HEK293T (cell line): Measurements from ENCODE around the gene PXN.
"Not testable (repeated sequence)": the region's sequence is repeated elsewhere in the genome, so short reads cannot be mapped to it uniquely, and the experiment has no call there.

ENCODE experiments used
- CTCF ChIA-PET: fragments of 350-600 bp; formaldehyde crosslinking; extraction: SDS; loops from one replicate; lab custom pipeline; 2021; ENCODE audit warnings: antibody characterized with exemption, inconsistent platforms; lab: Yijun Ruan, JAX
- POLR2A ChIA-PET: fragments of 350-600 bp; formaldehyde crosslinking; extraction: SDS; loops from one replicate; lab custom pipeline; 2020; ENCODE audit warnings: antibody characterized with exemption, inconsistent platforms; lab: Yijun Ruan, JAX
- DNase-seq: peaks from one replicate; pipeline ENCODE4 v3.0.0; 2012; ENCODE audit warnings: mixed read lengths; ENCODE audit errors: extremely low spot score
- ARNT ChIP-seq: fragments of 450-650 bp; IDR thresholded peaks from 2 replicates; pipeline ENCODE4 v1.6.1; 2017; ENCODE audit warnings: mild to moderate bottlenecking
- BHLHE40 ChIP-seq: fragments of 450-650 bp; IDR thresholded peaks from 2 replicates; pipeline ENCODE4 v1.6.1; 2016; ENCODE audit warnings: mild to moderate bottlenecking, moderate library complexity, borderline replicate concordance
- CTBP1 ChIP-seq: fragments of 450-650 bp; IDR thresholded peaks from 2 replicates; pipeline ENCODE4 v1.6.1; 2016; ENCODE audit warnings: borderline replicate concordance
- ELF4 ChIP-seq: fragments of 450-650 bp; IDR thresholded peaks from 2 replicates; pipeline ENCODE4 v1.6.1; 2017; ENCODE audit warnings: antibody characterized with exemption
- FOXA1 ChIP-seq: fragments of 450-650 bp; IDR thresholded peaks from 2 replicates; pipeline ENCODE4 v1.6.1; 2016; ENCODE audit warnings: mild to moderate bottlenecking
- FOXK2 ChIP-seq: fragments of 450-650 bp; IDR thresholded peaks from 2 replicates; pipeline ENCODE4 v1.6.1; 2016; ENCODE audit warnings: mild to moderate bottlenecking
- FOXM1 ChIP-seq: fragments of 450-650 bp; IDR thresholded peaks from 2 replicates; pipeline ENCODE4 v1.6.1; 2017; ENCODE audit warnings: mild to moderate bottlenecking, borderline replicate concordance
- HDGF ChIP-seq: fragments of 450-650 bp; IDR thresholded peaks from 2 replicates; pipeline ENCODE4 v1.6.1; 2017; ENCODE audit warnings: antibody characterized with exemption, borderline replicate concordance
- L3MBTL2 ChIP-seq: fragments of 450-650 bp; conservative IDR thresholded peaks from 2 replicates; pipeline ENCODE4 v1.6.1; 2016; ENCODE audit warnings: mild to moderate bottlenecking
- LEF1 ChIP-seq: fragments of 450-650 bp; IDR thresholded peaks from 2 replicates; pipeline ENCODE4 v1.6.1; 2017; ENCODE audit warnings: mild to moderate bottlenecking, borderline replicate concordance
- NFRKB ChIP-seq: fragments of 450-650 bp; IDR thresholded peaks from 2 replicates; pipeline ENCODE4 v1.6.1; 2016; ENCODE audit warnings: mild to moderate bottlenecking, moderate library complexity
- SP1 ChIP-seq: fragments of 450-650 bp; IDR thresholded peaks from 2 replicates; pipeline ENCODE4 v1.6.1; 2017
- SUZ12 ChIP-seq: fragments of 450-650 bp; IDR thresholded peaks from 2 replicates; pipeline ENCODE4 v1.6.1; 2016; ENCODE audit warnings: mild to moderate bottlenecking
- TARDBP ChIP-seq: fragments of 450-650 bp; IDR thresholded peaks from 2 replicates; pipeline ENCODE4 v1.6.1; 2016
- ZNF384 ChIP-seq: fragments of 450-650 bp; IDR thresholded peaks from 2 replicates; pipeline ENCODE4 v1.6.1; 2016
- TF ChIP-seq, protein P1 (sequence below): fragments of 450-650 bp; IDR thresholded peaks from 2 replicates; pipeline ENCODE4 v1.6.1; 2016

Gene PXN

DNA sequence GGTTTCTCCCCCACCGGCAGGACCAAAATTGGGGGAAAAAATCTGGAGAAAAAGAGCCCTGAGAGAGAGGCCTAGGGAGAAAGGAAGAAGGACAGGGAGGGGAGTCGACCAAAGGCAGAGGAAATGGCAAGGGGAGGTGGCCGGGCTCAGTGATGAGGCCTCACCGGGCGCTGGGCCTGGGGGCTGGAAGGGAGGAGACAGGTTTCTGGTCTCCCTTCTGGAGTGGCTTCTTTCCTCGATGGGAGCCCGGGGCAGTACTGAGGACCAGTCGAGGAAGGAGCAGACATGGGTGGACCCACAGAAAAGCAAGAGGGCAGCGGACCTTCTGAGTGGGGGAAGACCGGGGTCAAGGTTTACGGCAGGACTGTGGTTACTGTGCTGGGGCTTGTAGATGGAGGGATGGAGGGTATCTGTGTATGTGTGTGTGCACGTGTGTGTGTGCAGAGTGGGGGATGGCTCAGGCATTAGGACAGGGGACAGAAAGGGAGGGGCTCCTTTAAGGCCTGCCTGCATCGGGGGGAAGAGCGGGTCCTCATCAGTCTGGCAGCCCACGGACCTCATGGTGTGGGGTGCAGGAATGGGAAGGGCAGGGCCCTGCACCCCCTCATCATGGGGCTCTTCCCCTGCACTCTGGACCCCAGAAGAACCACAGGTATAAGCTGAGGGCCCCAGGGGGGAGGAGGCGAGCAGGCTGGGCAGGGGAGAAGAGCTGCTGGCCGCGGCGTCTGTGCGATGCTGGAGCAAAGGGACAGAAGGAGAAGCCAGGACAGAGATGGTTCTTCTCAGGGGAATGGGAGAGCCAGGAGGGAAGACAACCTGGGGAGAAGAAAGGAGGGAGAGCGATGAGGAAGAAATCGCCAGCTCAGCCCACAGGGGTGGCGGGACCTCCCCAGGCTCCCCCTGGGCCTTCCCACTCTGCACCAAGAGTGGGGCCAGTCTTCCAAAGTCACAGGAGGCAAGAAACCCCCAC is 49.5 kb downstream of the PXN start:
- TF ChIP-seq SUZ12 (no peak), CTBP1 (no peak), HDGF (no peak), TARDBP (no peak), FOXM1 (no peak), FOXA1 (no peak)
- TF ChIP-seq, protein P1, sequence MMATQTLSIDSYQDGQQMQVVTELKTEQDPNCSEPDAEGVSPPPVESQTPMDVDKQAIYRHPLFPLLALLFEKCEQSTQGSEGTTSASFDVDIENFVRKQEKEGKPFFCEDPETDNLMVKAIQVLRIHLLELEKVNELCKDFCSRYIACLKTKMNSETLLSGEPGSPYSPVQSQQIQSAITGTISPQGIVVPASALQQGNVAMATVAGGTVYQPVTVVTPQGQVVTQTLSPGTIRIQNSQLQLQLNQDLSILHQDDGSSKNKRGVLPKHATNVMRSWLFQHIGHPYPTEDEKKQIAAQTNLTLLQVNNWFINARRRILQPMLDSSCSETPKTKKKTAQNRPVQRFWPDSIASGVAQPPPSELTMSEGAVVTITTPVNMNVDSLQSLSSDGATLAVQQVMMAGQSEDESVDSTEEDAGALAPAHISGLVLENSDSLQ: no peak
- POLR2A ChIA-PET: interaction anchor here (1.0 to 1.8 kb wide), 3 partner anchors 15 to 75 kb away, joined by 7 to 11 read pairs (median 10); partner anchors contain the start of genes RNU4-2 and RPLP0
- DNase-seq: no peak
- CTCF ChIA-PET: interaction anchor here (1.5 kb wide), 1 partner anchor 49 kb away, joined by 3 read pairs; the partner anchor contains the start of gene PXN

DNA sequence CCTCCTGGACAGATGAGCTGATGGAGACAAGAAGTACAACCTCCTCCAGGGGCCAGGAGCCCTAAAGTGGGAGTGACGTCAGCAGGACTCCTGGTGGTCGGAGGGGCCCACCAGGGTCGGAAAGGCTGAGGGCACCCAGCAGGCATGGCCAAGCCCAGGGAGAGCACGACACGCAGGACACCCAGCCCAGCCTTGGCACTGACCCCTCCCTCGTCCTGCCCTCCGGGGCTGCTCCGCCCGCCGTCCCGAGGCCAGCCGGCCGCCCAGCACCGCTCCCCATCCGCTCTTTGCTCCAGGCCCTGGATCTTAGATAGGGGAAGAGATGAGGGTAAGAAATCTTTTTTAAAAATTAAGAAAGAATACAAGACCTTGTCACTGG is 50.2 kb downstream of the PXN start:
- POLR2A ChIA-PET: interaction anchor here (1.0 kb wide), 1 partner anchor 15 kb away, joined by 10 read pairs; the partner anchor contains the start of gene RPLP0
- CTCF ChIA-PET: no interaction called here
- TF ChIP-seq BHLHE40: no peak
- TF ChIP-seq FOXM1: no peak
- TF ChIP-seq ARNT: no peak
- no peak for TF ChIP-seq L3MBTL2
- no peak for TF ChIP-seq HDGF
- no peak for TF ChIP-seq LEF1
- no peak for TF ChIP-seq SUZ12
- no peak for TF ChIP-seq NFRKB
- TF ChIP-seq ELF4: no peak
- TF ChIP-seq, protein P1: no peak
- TF ChIP-seq FOXA1: no peak
- no peak for TF ChIP-seq TARDBP
- no peak for TF ChIP-seq ZNF384
- no peak for TF ChIP-seq FOXK2
- no peak for TF ChIP-seq SP1
- TF ChIP-seq CTBP1: no peak
- DNase-seq: no peak

DNA sequence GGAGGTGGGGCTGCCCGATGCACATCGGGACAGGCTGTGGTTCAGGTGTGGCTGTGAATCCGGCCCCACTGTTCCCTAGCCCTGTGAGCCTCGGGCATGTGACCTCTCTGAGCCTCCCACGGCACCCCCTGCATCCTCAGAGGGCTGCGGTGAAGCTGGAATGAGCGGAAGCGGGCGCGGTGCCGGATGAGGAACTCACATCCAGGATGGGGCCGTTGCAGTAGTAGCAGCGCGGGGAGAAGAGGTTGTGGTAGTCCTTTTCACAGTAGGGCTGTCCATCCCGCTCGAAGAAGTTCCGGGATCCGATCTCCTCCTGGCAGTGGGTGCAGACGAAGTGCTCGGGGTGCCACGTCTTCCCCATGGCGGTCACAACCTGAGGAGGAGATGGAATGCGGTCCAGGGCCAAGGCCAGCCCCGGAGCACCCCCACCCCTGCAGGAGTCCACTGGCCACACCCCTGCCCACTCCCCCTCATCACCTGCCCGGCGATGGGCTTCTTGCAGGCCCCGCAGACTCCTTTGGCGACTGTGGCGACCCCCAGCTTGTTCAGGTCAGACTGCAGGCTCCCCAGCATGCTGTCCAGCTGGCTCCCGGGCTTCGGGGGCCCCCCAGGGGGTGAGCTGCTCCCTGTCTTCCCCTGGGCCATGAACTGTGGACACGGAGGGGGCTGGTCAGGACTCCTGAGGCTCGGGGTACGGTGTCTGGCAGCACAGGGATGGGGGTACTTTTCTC is 50.7 kb downstream of the PXN start:
- no peak for DNase-seq
- POLR2A ChIA-PET: interaction anchor here (1.0 kb wide), 1 partner anchor 14 kb away, joined by 10 read pairs; the partner anchor contains the start of gene RPLP0
- CTCF ChIA-PET: no interaction called here
- TF ChIP-seq HDGF: no peak

DNA sequence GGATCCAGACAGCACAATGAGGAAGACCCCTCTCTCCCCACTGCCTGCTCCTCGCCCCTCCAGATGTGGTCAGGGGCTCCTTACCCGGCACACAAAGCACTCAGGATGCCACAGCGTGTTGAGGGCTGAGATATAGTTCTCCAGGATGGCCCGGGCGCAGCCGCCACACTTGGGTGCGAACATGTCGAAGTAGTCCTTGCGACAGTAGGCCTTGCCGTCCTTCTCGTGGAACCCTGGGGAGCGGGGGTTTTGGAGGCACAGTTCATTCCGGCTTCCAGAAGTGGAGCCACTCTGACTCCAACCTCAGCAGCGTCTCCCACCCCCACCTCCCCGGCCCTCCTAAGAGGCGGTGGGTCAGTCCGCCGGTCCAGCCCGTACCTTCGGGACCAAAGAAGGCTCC is 51.8 kb downstream of the PXN start:
- TF ChIP-seq FOXM1 (no peak), L3MBTL2 (no peak), TARDBP (no peak), ELF4 (no peak), LEF1 (no peak), HDGF (no peak), FOXK2 (no peak), FOXA1 (no peak), ZNF384 (no peak), NFRKB (no peak), SP1 (no peak), BHLHE40 (no peak), SUZ12 (no peak), CTBP1 (no peak), ARNT (no peak)
- TF ChIP-seq, protein P1: no peak
- POLR2A ChIA-PET: no interaction called here
- CTCF ChIA-PET: no interaction called here
- DNase-seq: no peak

DNA sequence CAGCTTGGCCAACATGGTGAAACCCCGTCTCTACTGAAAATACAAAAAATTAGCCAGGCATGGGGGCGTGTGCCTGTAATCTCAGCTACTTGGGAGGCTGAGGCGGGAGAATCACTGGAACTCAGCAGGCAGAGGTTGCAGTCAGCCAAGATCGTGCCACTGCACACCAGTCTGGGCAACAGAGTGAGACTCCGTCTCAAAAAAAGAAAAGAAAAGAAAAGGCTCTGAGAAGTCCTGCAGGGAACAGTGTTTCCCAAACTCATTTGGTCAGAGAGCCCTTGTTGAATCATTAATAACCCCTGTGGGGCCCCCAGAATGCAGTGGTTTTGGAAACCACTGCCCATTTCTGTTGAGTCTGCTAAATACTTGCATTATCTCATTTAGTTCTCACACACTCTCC is 52.3 kb downstream of the PXN start:
- POLR2A ChIA-PET: not testable (repeated sequence)

DNA sequence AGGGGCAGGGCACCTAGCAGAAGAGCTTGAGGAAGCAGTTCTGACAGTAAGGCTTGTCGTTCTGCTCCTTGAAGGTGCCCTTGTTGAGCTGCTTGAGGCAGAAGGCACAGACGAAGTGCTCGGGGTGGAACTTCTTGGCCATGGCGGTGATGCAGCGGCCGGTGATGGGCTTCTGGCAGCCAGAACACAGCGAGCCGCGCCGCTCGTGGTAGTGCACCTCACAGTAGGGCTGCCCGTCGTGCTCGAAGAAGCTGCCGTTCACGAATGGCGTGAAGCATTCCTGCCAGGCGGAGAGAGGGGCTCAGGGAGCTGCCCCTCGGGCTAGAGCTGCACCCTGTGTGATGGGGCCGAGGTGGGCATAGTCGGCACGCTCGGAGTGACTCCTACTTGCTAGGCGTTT is 53.2 kb downstream of the PXN start:
- ChIA-PET CTCF (interaction anchor here (0.9 kb wide), 1 partner anchor 11 kb away, joined by 3 read pairs; no protein-coding TSS in a partner anchor), POLR2A (interaction anchor here (4.6 kb wide), 1 partner anchor 11 kb away, joined by 40 read pairs; the partner anchor contains the start of gene RPLP0)
- DNase-seq: no peak
- no peak for TF ChIP-seq SP1
- TF ChIP-seq TARDBP: no peak
- TF ChIP-seq, protein P1: no peak
- no peak for TF ChIP-seq L3MBTL2
- TF ChIP-seq ZNF384: no peak
- TF ChIP-seq SUZ12: no peak
- no peak for TF ChIP-seq LEF1
- no peak for TF ChIP-seq FOXM1
- no peak for TF ChIP-seq NFRKB
- no peak for TF ChIP-seq ELF4
- no peak for TF ChIP-seq BHLHE40
- TF ChIP-seq CTBP1: no peak
- TF ChIP-seq HDGF: no peak
- no peak for TF ChIP-seq FOXA1
- no peak for TF ChIP-seq ARNT
- no peak for TF ChIP-seq FOXK2

More for the DNA sequence above, 52.3 kb downstream of the PXN start:
- DNase-seq, CTCF ChIA-PET: not testable (repeated sequence)
